Measurements from ENCODE around the gene DENND1A.
"Not testable (repeated sequence)": the region's sequence is repeated elsewhere in the genome, so short reads cannot be mapped to it uniquely, and the experiment has no call there.

DENND1A gene

GRCh38 chr9:123639743-123640142, 290.2 kb downstream of the DENND1A start:
- TF ChIP-seq, protein P1, sequence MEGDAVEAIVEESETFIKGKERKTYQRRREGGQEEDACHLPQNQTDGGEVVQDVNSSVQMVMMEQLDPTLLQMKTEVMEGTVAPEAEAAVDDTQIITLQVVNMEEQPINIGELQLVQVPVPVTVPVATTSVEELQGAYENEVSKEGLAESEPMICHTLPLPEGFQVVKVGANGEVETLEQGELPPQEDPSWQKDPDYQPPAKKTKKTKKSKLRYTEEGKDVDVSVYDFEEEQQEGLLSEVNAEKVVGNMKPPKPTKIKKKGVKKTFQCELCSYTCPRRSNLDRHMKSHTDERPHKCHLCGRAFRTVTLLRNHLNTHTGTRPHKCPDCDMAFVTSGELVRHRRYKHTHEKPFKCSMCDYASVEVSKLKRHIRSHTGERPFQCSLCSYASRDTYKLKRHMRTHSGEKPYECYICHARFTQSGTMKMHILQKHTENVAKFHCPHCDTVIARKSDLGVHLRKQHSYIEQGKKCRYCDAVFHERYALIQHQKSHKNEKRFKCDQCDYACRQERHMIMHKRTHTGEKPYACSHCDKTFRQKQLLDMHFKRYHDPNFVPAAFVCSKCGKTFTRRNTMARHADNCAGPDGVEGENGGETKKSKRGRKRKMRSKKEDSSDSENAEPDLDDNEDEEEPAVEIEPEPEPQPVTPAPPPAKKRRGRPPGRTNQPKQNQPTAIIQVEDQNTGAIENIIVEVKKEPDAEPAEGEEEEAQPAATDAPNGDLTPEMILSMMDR (conservative IDR thresholded peaks at IDR 0.05; ENCODE audit: low read depth, low read length), result no peak
- H3K4me3 ChIP-seq (ENCODE audit: low read length), result no peak overlapping the region
- no peak for DNase-seq (ENCODE audit: low read depth)

DNA sequence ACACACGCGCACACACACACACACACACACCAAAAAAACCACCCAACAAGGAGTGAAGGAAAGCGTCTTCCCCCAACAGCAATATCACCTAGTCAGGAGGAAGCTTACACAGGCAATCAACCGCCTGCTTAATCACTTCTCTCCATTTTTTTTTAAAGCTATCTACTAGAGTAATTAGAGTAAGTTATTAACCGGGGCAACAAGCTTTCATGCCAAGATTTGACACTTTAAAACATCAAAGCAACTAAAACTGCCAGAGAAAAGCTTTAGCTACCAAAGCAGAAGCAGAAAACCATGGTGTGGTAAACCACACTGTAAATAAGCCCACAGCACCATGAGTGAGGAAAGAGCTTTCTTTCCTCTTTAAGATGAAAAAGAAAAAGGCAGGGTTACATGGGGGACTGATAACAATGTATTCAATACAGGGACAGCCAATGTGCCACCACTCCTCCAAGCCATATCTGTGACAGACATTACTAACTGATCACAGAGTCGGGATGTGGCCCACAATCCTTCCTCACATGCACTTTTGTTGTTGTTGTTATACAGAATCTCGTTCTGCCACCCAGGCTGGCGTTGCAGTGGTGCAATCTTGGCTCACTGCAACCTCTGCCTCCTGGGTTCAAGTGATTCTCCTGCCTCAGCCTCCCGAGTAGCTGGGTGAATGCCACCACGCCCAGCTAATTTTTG, 291.8 kb downstream of the DENND1A start:
- H3K4me3 ChIP-seq (ENCODE audit: low read length), result no peak overlapping the region
- no peak for DNase-seq (ENCODE audit: low read depth)
- TF ChIP-seq, protein P1 (conservative IDR thresholded peaks at IDR 0.05; ENCODE audit: low read depth, low read length), result no peak

DNA sequence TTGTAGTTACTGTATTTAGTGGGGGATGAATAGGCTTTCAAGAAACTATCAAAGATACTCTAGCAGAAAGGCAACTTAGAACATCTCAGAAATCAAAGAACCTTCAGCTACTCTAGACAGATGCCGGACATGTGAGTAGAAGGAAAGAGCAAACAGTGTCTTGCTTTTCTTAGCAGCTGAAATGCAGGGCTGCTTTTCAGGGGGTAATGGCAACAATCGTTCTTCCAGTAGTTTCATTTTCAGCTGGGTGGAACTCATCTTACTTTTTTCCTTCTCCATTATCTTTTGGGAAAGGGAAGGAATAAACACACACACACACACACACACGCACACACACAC, 292.4 kb downstream of the DENND1A start:
- TF ChIP-seq, protein P1 (conservative IDR thresholded peaks at IDR 0.05; ENCODE audit: low read depth, low read length), result no peak
- no peak overlapping the region for H3K4me3 ChIP-seq (ENCODE audit: low read length)
- DNase-seq (ENCODE audit: low read depth), result no peak

GRCh38 chr9:123636805-123637204, 293.1 kb downstream of the DENND1A start:
- H3K4me3 ChIP-seq (ENCODE audit: low read length); DNase-seq (ENCODE audit: low read depth): not testable (repeated sequence)

GRCh38 chr9:123631862-123632261, 298.1 kb downstream of the DENND1A start:
- DNase-seq (ENCODE audit: low read depth), result no peak
- TF ChIP-seq, protein P1 (conservative IDR thresholded peaks at IDR 0.05; ENCODE audit: low read depth, low read length), result no peak
- no peak overlapping the region for H3K4me3 ChIP-seq (ENCODE audit: low read length)

DNA sequence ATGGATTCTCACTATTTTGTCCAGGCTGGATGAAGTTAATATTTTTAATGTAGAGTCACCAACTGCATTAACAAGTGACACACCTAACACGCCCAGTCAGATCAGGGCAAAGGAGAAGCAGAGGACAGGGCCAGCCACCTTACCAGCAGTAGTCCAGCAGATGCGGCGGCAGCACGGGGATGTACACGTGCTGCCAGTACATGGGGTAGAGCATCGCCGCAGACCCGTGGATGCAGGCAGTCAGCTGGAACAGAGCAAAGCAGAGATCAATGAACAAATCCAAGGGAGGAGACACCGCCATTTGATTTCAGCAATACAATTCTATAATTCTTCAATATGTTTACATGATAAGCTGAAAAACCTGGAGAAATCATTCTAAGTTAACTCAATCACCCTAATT, 299.7 kb downstream of the DENND1A start:
- DNase-seq (ENCODE audit: low read depth), result no peak
- TF ChIP-seq, protein P1 (conservative IDR thresholded peaks at IDR 0.05; ENCODE audit: low read depth, low read length), result no peak

GRCh38 chr9:123629531-123629930, 300.4 kb downstream of the DENND1A start:
- TF ChIP-seq, protein P1 (conservative IDR thresholded peaks at IDR 0.05; ENCODE audit: low read depth, low read length), result no peak
- DNase-seq (ENCODE audit: low read depth), result no peak
- no peak overlapping the region for H3K4me3 ChIP-seq (ENCODE audit: low read length)

More for the DNA sequence above, 299.7 kb downstream of the DENND1A start:
- no peak overlapping the region for H3K4me3 ChIP-seq (ENCODE audit: low read length)

All from retinal pigment epithelial cell (primary cell).